PFSK-1 (cell line): ENCODE data around the gene SUSD3.

Experiments
- SIN3A ChIP-seq: IDR thresholded peaks from 2 replicates; pipeline ENCODE4 v1.6.1; 2012; ENCODE audit warnings: mild to moderate bottlenecking, low read length, moderate library complexity, borderline replicate concordance; ENCODE audit not compliant: insufficient read depth
- TAF1 ChIP-seq: IDR thresholded peaks from 2 replicates; pipeline ENCODE4 v1.6.1; 2012; ENCODE audit warnings: low read length, control low read depth, borderline replicate concordance; ENCODE audit not compliant: insufficient read depth

DNA sequence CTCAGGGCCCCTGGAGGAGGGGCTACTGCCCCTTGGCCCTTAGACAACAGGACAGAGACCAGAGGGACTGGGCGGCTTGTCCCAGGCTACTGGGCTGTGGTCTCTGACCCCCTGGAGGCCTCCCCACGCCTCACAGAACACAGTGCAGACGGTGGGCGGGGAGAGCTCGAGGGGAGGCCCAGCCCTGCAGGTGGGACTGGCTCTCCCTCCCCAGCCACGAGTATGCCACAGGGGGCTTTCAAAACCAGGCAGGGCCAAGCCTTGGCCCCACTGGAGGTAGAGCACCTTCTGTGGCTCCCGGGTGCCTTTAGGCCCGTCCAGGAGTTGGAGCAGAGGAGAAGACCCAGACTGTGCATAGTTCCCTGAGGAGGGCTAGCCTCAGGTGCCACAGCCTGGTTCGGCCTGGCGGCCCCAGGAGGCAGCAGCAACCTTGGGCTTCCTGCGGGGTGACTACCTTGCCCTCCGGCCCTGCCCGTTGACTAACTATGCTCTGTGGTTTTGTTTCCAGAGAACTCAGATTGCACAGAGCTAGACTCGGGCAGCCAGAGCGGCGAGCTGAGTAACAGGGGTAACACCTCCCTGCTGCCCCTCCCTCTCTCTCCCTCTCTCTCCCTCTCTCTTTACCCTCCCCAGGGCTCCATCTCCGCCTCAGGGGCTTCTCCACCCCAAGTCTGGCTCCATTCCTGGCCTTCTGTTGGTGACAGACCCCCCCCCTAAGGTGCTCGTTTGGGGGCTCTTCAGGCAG, 53.0 kb downstream of the SUSD3 start:
- TF ChIP-seq TAF1 (no peak), SIN3A (no peak)
